Measurements from ENCODE around the gene HDAC4.

The HDAC4 gene

GRCh38 chr2:239065537-239065936 lies 335.3 kb downstream of the HDAC4 start:
- Histone ChIP-seq H2AFZ (ENCODE audit: low read length) (no peak overlapping the region), H3K9ac (ENCODE audit: low read length) (no peak overlapping the region), H3K9me3 (replicated peaks; ENCODE audit: insufficient read depth, low read length) (no peaks in the 10 kb centered on the region), H3K4me2 (ENCODE audit: low read depth, low read length) (no peak overlapping the region), H3K36me3 (replicated peaks; ENCODE audit: insufficient read depth, low read length) (no peaks in the 10 kb centered on the region), H3K79me2 (ENCODE audit: low read length) (no peaks in the 10 kb centered on the region), H3K27ac (ENCODE audit: low read length) (no peak overlapping the region), H3K4me3 (ENCODE audit: low read length) (no peak overlapping the region), H3K9me2 (replicated peaks; ENCODE audit: insufficient read depth, low read length) (no peaks in the 10 kb centered on the region), H3K4me1 (ENCODE audit: low read length) (no peaks in the 10 kb centered on the region), H3K27me3 (replicated peaks; ENCODE audit: insufficient read depth, low read length) (no peaks in the 10 kb centered on the region), H4K20me1 (ENCODE audit: insufficient read depth, low read length) (no peaks in the 10 kb centered on the region), H3F3A (ENCODE audit: insufficient read depth, low read length) (no peaks in the 10 kb centered on the region)
- DNase-seq = no peak
- TF ChIP-seq EZH2 (optimal IDR thresholded peaks at IDR 0.05; ENCODE audit: low read depth, low read length) (no peak), CTCF (IDR thresholded peaks at IDR 0.05; ENCODE audit: low read length) (no peak), EZH2phosphoT487 (IDR thresholded peaks at IDR 0.05; ENCODE audit: low read length) (no peak)

- H3K4me1 ChIP-seq (ENCODE audit: low read length) = no peaks in the 10 kb centered on the region
- H3K36me3 ChIP-seq (replicated peaks; ENCODE audit: insufficient read depth, low read length) = no peaks in the 10 kb centered on the region
These were observed 335.9 kb downstream of the HDAC4 start for GRCh38 chr2:239064891-239065290.

GRCh38 chr2:239064253-239064652 lies 336.6 kb downstream of the HDAC4 start:
- no peaks in the 10 kb centered on the region for H3K36me3 ChIP-seq (replicated peaks; ENCODE audit: insufficient read depth, low read length)

More at GRCh38 chr2:239064891-239065290, 335.9 kb downstream of the HDAC4 start:
- Histone ChIP-seq H3K4me3 (ENCODE audit: low read length) (no peak overlapping the region), H2AFZ (ENCODE audit: low read length) (no peak overlapping the region), H3K9ac (ENCODE audit: low read length) (no peak overlapping the region), H3K4me2 (ENCODE audit: low read depth, low read length) (no peak overlapping the region), H3K27ac (ENCODE audit: low read length) (no peak overlapping the region), H3K27me3 (replicated peaks; ENCODE audit: insufficient read depth, low read length) (no peaks in the 10 kb centered on the region), H4K20me1 (ENCODE audit: insufficient read depth, low read length) (no peaks in the 10 kb centered on the region), H3K9me2 (replicated peaks; ENCODE audit: insufficient read depth, low read length) (no peaks in the 10 kb centered on the region), H3K79me2 (ENCODE audit: low read length) (no peaks in the 10 kb centered on the region), H3F3A (ENCODE audit: insufficient read depth, low read length) (no peaks in the 10 kb centered on the region), H3K9me3 (replicated peaks; ENCODE audit: insufficient read depth, low read length) (no peaks in the 10 kb centered on the region)
- no peak for TF ChIP-seq EZH2phosphoT487 (IDR thresholded peaks at IDR 0.05; ENCODE audit: low read length)
- TF ChIP-seq CTCF (IDR thresholded peaks at IDR 0.05; ENCODE audit: low read length) = no peak
- no peak for TF ChIP-seq EZH2 (optimal IDR thresholded peaks at IDR 0.05; ENCODE audit: low read depth, low read length)
- DNase-seq = no peak

More at GRCh38 chr2:239064253-239064652, 336.6 kb downstream of the HDAC4 start:
- no peak for TF ChIP-seq EZH2 (optimal IDR thresholded peaks at IDR 0.05; ENCODE audit: low read depth, low read length)
- TF ChIP-seq EZH2phosphoT487 (IDR thresholded peaks at IDR 0.05; ENCODE audit: low read length) = no peak
- TF ChIP-seq CTCF (IDR thresholded peaks at IDR 0.05; ENCODE audit: low read length) = no peak
- Histone ChIP-seq H3K27ac (ENCODE audit: low read length) (no peak overlapping the region), H3K27me3 (replicated peaks; ENCODE audit: insufficient read depth, low read length) (no peaks in the 10 kb centered on the region), H3K9me2 (replicated peaks; ENCODE audit: insufficient read depth, low read length) (no peaks in the 10 kb centered on the region), H3K4me3 (ENCODE audit: low read length) (no peak overlapping the region), H4K20me1 (ENCODE audit: insufficient read depth, low read length) (no peaks in the 10 kb centered on the region), H2AFZ (ENCODE audit: low read length) (no peak overlapping the region), H3K4me2 (ENCODE audit: low read depth, low read length) (no peak overlapping the region), H3K9me3 (replicated peaks; ENCODE audit: insufficient read depth, low read length) (no peaks in the 10 kb centered on the region), H3K79me2 (ENCODE audit: low read length) (no peaks in the 10 kb centered on the region), H3F3A (ENCODE audit: insufficient read depth, low read length) (no peaks in the 10 kb centered on the region), H3K9ac (ENCODE audit: low read length) (no peak overlapping the region), H3K4me1 (ENCODE audit: low read length) (no peaks in the 10 kb centered on the region)
- no peak for DNase-seq
